HFF-Myc (cell line): Measurements from ENCODE around the gene RAD51D.
"Not testable (repeated sequence)": the region's sequence is repeated elsewhere in the genome, so short reads cannot be mapped to it uniquely, and the experiment has no call there.

ENCODE experiments used
- DNase-seq: peaks from one replicate; pipeline ENCODE4 v3.0.0-alpha.2; 2011; ENCODE audit warnings: low read depth; ENCODE audit errors: extremely low read depth
- H3K4me3 ChIP-seq: replicated peaks from 2 replicates; pipeline ENCODE4 v1.5.1; 2011; ENCODE audit warnings: low read depth, mild to moderate bottlenecking, control low read depth, low read length
- TF ChIP-seq, protein P1 (sequence below): IDR thresholded peaks from 2 replicates; pipeline ENCODE4 v1.5.1; 2012; ENCODE audit warnings: mild to moderate bottlenecking, low read depth, low read length, control low read depth; ENCODE audit errors: missing control alignments

Gene RAD51D

DNA sequence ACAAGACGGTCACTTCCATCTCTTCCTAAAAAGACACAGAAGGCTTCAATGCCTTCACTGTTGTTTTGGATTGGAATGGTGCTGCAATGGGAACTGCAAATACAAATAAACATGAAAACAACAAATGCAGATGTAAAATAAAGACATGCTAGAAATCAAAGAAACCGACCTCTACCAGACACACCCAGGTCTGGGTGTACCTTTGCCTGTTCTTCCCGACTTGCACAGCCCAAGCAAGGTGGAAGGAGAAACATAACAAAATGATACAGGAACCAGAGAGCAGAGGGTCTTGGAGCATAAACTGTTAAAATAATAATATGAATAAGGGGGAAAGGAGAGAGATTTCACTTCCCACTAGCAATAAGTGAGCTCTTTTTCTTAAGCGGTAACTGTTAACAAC lies 73.4 kb downstream of the RAD51D start:
- H3K4me3 ChIP-seq: no peak overlapping the region
- TF ChIP-seq, protein P1, sequence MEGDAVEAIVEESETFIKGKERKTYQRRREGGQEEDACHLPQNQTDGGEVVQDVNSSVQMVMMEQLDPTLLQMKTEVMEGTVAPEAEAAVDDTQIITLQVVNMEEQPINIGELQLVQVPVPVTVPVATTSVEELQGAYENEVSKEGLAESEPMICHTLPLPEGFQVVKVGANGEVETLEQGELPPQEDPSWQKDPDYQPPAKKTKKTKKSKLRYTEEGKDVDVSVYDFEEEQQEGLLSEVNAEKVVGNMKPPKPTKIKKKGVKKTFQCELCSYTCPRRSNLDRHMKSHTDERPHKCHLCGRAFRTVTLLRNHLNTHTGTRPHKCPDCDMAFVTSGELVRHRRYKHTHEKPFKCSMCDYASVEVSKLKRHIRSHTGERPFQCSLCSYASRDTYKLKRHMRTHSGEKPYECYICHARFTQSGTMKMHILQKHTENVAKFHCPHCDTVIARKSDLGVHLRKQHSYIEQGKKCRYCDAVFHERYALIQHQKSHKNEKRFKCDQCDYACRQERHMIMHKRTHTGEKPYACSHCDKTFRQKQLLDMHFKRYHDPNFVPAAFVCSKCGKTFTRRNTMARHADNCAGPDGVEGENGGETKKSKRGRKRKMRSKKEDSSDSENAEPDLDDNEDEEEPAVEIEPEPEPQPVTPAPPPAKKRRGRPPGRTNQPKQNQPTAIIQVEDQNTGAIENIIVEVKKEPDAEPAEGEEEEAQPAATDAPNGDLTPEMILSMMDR: no peak
- DNase-seq: no peak

DNA sequence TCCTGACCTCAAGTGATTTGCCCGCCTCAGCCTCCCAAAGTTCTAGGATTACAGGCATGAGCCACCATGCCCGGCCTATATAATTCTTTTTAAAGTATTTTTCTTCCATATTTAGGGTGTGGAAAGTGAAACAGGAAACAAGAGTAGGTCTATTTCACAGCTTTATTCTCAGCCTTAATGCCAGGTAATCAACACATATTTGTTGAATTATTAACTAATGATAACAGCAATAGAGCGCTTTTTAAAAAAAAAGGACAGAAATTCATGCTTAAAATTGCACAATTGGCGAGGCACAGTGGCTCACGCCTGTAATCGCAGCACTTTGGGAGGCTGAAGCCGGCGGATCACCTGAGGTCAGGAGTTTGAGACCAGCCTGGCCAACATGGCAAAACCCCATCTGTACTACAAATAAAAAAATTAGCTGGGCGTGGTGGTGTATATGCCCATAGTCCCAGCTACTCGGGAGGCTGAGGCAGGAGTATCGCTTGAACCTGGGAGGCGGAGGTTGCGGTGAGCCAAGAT lies 74.1 kb downstream of the RAD51D start:
- not testable (repeated sequence) for DNase-seq, H3K4me3 ChIP-seq

DNA sequence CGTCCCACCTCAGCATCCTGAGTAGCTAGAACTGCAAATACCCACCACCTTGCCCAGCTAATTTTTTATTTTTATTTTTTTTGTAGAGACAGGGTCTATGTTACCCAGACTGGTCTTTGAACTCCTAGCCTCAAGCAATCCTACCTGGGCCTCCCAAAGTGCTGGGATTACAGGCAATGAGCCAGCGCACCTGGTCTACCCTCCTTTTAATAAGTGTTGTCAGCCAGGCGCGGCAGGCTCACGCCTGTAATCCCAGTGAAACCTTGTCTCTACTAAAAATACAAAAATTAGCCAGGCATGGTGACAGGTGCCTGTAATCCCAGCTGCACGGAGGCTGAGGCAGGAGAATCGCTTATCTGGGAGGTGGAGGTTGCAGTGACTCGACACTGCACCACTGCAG lies 75.5 kb downstream of the RAD51D start:
- TF ChIP-seq, protein P1: no peak
- no peak overlapping the region for H3K4me3 ChIP-seq
- DNase-seq: no peak
